ENCODE measurements around the gene CD69. TPM values are rescaled to one million over a fixed set of nuclear protein-coding genes. Genes with fewer than 3 reads are reported as not detected.

The CD69 gene
- total RNA-seq, 1 experiment from 2014 or later, result not detected

- no peak for DNase-seq
- Mint-ChIP-seq H3K9me3 (ENCODE audit: unreplicated experiment) (no peaks in the 10 kb centered on the region), H3K36me3 (ENCODE audit: insufficient read depth, unreplicated experiment) (no peaks in the 10 kb centered on the region), H3K27ac (ENCODE audit: unreplicated experiment) (no peak overlapping the region), H3K4me3 (ENCODE audit: unreplicated experiment) (no peak overlapping the region), H3K4me1 (ENCODE audit: low read depth, unreplicated experiment) (no peaks in the 10 kb centered on the region), H3K27me3 (ENCODE audit: insufficient read depth, unreplicated experiment) (peaks cover 29% of the 10 kb centered on the region)
- CTCF ChIA-PET, result interaction anchor here (2.3 kb wide), 1 partner anchor 12 kb away, joined by 6 read pairs; no protein-coding TSS in a partner anchor
- Histone ChIP-seq H3K27me3 (replicated peaks; ENCODE audit: control insufficient read depth, insufficient read depth, low read length) (no peaks in the 10 kb centered on the region), H3K4me1 (no peaks in the 10 kb centered on the region), H3K36me3 (ENCODE audit: control insufficient read depth, insufficient read depth, low read length) (no peaks in the 10 kb centered on the region), H3K9me3 (no peaks in the 10 kb centered on the region), H3K4me3 (ENCODE audit: low read depth, low read length) (no peak overlapping the region)
- POLR2A ChIA-PET, result no interaction called here
- intact Hi-C loops (cut with micrococcal nuclease; ENCODE audit: unreplicated experiment), result no loop called here
- no TSS peak for BruUV-seq (replicated peaks)
- no peak for TF ChIP-seq CTCF (IDR thresholded peaks at IDR 0.05; ENCODE audit: insufficient read depth in 1 of 2, low read depth in 1 of 2, low read length in 1 of 2, severe bottlenecking in 1 of 2, unreplicated experiment in 1 of 2)
Observed at GRCh38 chr12:9762369-9762768, 1.7 kb upstream of the CD69 start.

- H3K36me3 Mint-ChIP-seq (ENCODE audit: insufficient read depth, unreplicated experiment), result no peaks in the 10 kb centered on the region
- DNase-seq, result no peak
- H3K4me1 Mint-ChIP-seq (ENCODE audit: low read depth, unreplicated experiment), result no peaks in the 10 kb centered on the region
- intact Hi-C loops (cut with micrococcal nuclease; ENCODE audit: unreplicated experiment), result no loop called here
- Histone ChIP-seq H3K4me3 (ENCODE audit: low read depth, low read length) (no peak overlapping the region), H3K4me1 (no peaks in the 10 kb centered on the region), H3K36me3 (ENCODE audit: control insufficient read depth, insufficient read depth, low read length) (no peaks in the 10 kb centered on the region), H3K27me3 (replicated peaks; ENCODE audit: control insufficient read depth, insufficient read depth, low read length) (no peaks in the 10 kb centered on the region), H3K9me3 (no peaks in the 10 kb centered on the region)
- H3K9me3 Mint-ChIP-seq (ENCODE audit: unreplicated experiment), result no peaks in the 10 kb centered on the region
- H3K27ac Mint-ChIP-seq (ENCODE audit: unreplicated experiment), result no peak overlapping the region
- CTCF ChIA-PET, result interaction anchor here (2.3 kb wide), 1 partner anchor 11 kb away, joined by 6 read pairs; no protein-coding TSS in a partner anchor
- peaks cover 29% of the 10 kb centered on the region for H3K27me3 Mint-ChIP-seq (ENCODE audit: insufficient read depth, unreplicated experiment)
- BruUV-seq (replicated peaks), result no TSS peak
- TF ChIP-seq CTCF (IDR thresholded peaks at IDR 0.05; ENCODE audit: insufficient read depth in 1 of 2, low read depth in 1 of 2, low read length in 1 of 2, severe bottlenecking in 1 of 2, unreplicated experiment in 1 of 2), result no peak
- no peak overlapping the region for H3K4me3 Mint-ChIP-seq (ENCODE audit: unreplicated experiment)
- POLR2A ChIA-PET, result no interaction called here
Observed at GRCh38 chr12:9761419-9761781, 699 bp upstream of the CD69 start.

- H3K36me3 Mint-ChIP-seq (ENCODE audit: insufficient read depth, unreplicated experiment), result no peaks in the 10 kb centered on the region
- H3K27me3 ChIP-seq (replicated peaks; ENCODE audit: control insufficient read depth, insufficient read depth, low read length), result no peaks in the 10 kb centered on the region
- no peak overlapping the region for H3K4me3 ChIP-seq (ENCODE audit: low read depth, low read length)
- TF ChIP-seq CTCF (IDR thresholded peaks at IDR 0.05; ENCODE audit: insufficient read depth in 1 of 2, low read depth in 1 of 2, low read length in 1 of 2, severe bottlenecking in 1 of 2, unreplicated experiment in 1 of 2), result no peak
- no peaks in the 10 kb centered on the region for H3K4me1 Mint-ChIP-seq (ENCODE audit: low read depth, unreplicated experiment)
- no peaks in the 10 kb centered on the region for H3K9me3 ChIP-seq
- peaks cover 30% of the 10 kb centered on the region for H3K27me3 Mint-ChIP-seq (ENCODE audit: insufficient read depth, unreplicated experiment)
- no peaks in the 10 kb centered on the region for H3K36me3 ChIP-seq (ENCODE audit: control insufficient read depth, insufficient read depth, low read length)
- H3K4me1 ChIP-seq, result no peaks in the 10 kb centered on the region
- ChIA-PET CTCF (interaction anchor here (2.3 kb wide), 1 partner anchor 9 kb away, joined by 6 read pairs; no protein-coding TSS in a partner anchor), POLR2A (no interaction called here)
- no TSS peak for BruUV-seq (replicated peaks)
- DNase-seq, result no peak
- H3K4me3 Mint-ChIP-seq (ENCODE audit: unreplicated experiment), result no peak overlapping the region
- intact Hi-C loops (cut with micrococcal nuclease; ENCODE audit: unreplicated experiment), result no loop called here
- H3K27ac Mint-ChIP-seq (ENCODE audit: unreplicated experiment), result no peak overlapping the region
- no peaks in the 10 kb centered on the region for H3K9me3 Mint-ChIP-seq (ENCODE audit: unreplicated experiment)
Observed at GRCh38 chr12:9760120-9760519, 581 bp downstream of the CD69 start.

Measured in Caco-2 (cell line).